HEK293 (cell line): ENCODE results near the gene PPP4C.

Source experiments
- AEBP2 ChIP-seq: fragments of 450-650 bp; formaldehyde crosslinking; IDR thresholded peaks from 2 replicates; pipeline ENCODE4 v1.5.1; 2016; ENCODE audit warnings: missing biosample characterization, missing genetic modification characterization, borderline replicate concordance
- CTCF ChIP-seq: fragments of 450-650 bp; formaldehyde crosslinking; IDR thresholded peaks from 2 replicates; pipeline ENCODE4 v1.5.1; 2016; ENCODE audit warnings: missing biosample characterization, missing genetic modification characterization
- ELK4 ChIP-seq: IDR thresholded peaks from 2 replicates; pipeline ENCODE4 v1.6.1; 2011; ENCODE audit warnings: mild to moderate bottlenecking, low read depth, low read length, borderline replicate concordance
- GFI1B ChIP-seq: fragments of 450-650 bp; formaldehyde crosslinking; IDR thresholded peaks from 2 replicates; pipeline ENCODE4 v1.5.1; 2016; ENCODE audit warnings: missing biosample characterization, missing genetic modification characterization
- GLI2 ChIP-seq: fragments of 450-650 bp; formaldehyde crosslinking; IDR thresholded peaks from 2 replicates; pipeline ENCODE4; 2017; ENCODE audit warnings: missing biosample characterization, missing genetic modification characterization, low read depth, borderline replicate concordance
- GLIS2 ChIP-seq: fragments of 450-650 bp; formaldehyde crosslinking; IDR thresholded peaks from 2 replicates; pipeline ENCODE4 v1.5.1; 2016; ENCODE audit warnings: missing biosample characterization, missing genetic modification characterization
- SP3 ChIP-seq: fragments of 450-650 bp; formaldehyde crosslinking; IDR thresholded peaks from 2 replicates; pipeline ENCODE4 v1.5.1; 2016; ENCODE audit warnings: missing biosample characterization, missing genetic modification characterization
- TRIM28 ChIP-seq: IDR thresholded peaks from 2 replicates; pipeline ENCODE4 v1.6.1; 2011; ENCODE audit warnings: low read length, control low read depth, borderline replicate concordance
- WT1 ChIP-seq: fragments of 450-650 bp; formaldehyde crosslinking; IDR thresholded peaks from 2 replicates; pipeline ENCODE4 v1.5.1; 2016; ENCODE audit warnings: missing biosample characterization, missing genetic modification characterization
- YY1 ChIP-seq: fragments of 450-650 bp; formaldehyde crosslinking; IDR thresholded peaks from 2 replicates; pipeline ENCODE4 v1.5.1; 2018; ENCODE audit warnings: missing biosample characterization, missing genetic modification characterization
- YY2 ChIP-seq: fragments of 450-650 bp; formaldehyde crosslinking; IDR thresholded peaks from 2 replicates; pipeline ENCODE4 v1.5.1; 2016; ENCODE audit warnings: missing biosample characterization, missing genetic modification characterization
- ZBTB21 ChIP-seq: fragments of 450-650 bp; formaldehyde crosslinking; IDR thresholded peaks from 2 replicates; pipeline ENCODE4 v1.5.1; 2017; ENCODE audit warnings: missing biosample characterization, missing genetic modification characterization
- ZBTB49 ChIP-seq: fragments of 450-650 bp; formaldehyde crosslinking; IDR thresholded peaks from 2 replicates; pipeline ENCODE4 v1.5.1; 2016; ENCODE audit warnings: missing biosample characterization, missing genetic modification characterization, low read depth
- ZFP37 ChIP-seq: fragments of 450-650 bp; formaldehyde crosslinking; IDR thresholded peaks from 2 replicates; pipeline ENCODE4 v1.5.1; 2016; ENCODE audit warnings: missing biosample characterization, missing genetic modification characterization
- ZFP69B ChIP-seq: fragments of 450-650 bp; formaldehyde crosslinking; IDR thresholded peaks from 2 replicates; pipeline ENCODE4 v1.5.1; 2016; ENCODE audit warnings: missing biosample characterization, missing genetic modification characterization
- ZNF221 ChIP-seq: fragments of 450-650 bp; formaldehyde crosslinking; IDR thresholded peaks from 2 replicates; pipeline ENCODE4 v1.5.1; 2017; ENCODE audit warnings: missing biosample characterization, missing genetic modification characterization, borderline replicate concordance
- ZNF223 ChIP-seq: fragments of 450-650 bp; formaldehyde crosslinking; IDR thresholded peaks from 2 replicates; pipeline ENCODE4 v1.5.1; 2016; ENCODE audit warnings: missing biosample characterization, missing genetic modification characterization
- ZNF239 ChIP-seq: fragments of 450-650 bp; formaldehyde crosslinking; IDR thresholded peaks from 2 replicates; pipeline ENCODE4 v1.5.1; 2016; ENCODE audit warnings: missing biosample characterization, missing genetic modification characterization
- ZNF266 ChIP-seq: fragments of 450-650 bp; formaldehyde crosslinking; IDR thresholded peaks from 2 replicates; pipeline ENCODE4 v1.5.1; 2016; ENCODE audit warnings: missing biosample characterization, missing genetic modification characterization, low read depth
- ZNF335 ChIP-seq: fragments of 450-650 bp; formaldehyde crosslinking; conservative IDR thresholded peaks from 2 replicates; pipeline ENCODE4 v1.5.1; 2016; ENCODE audit warnings: missing biosample characterization, missing genetic modification characterization
- ZNF354C ChIP-seq: fragments of 450-650 bp; formaldehyde crosslinking; IDR thresholded peaks from 2 replicates; pipeline ENCODE4 v1.5.1; 2016; ENCODE audit warnings: missing biosample characterization, missing genetic modification characterization, low read depth, borderline replicate concordance
- ZNF366 ChIP-seq: fragments of 450-650 bp; formaldehyde crosslinking; conservative IDR thresholded peaks from 2 replicates; pipeline ENCODE4 v1.5.1; 2016; ENCODE audit warnings: missing biosample characterization, missing genetic modification characterization
- ZNF416 ChIP-seq: fragments of 450-650 bp; formaldehyde crosslinking; IDR thresholded peaks from 2 replicates; pipeline ENCODE4 v1.5.1; 2016; ENCODE audit warnings: missing biosample characterization, missing genetic modification characterization
- ZNF426 ChIP-seq: fragments of 450-650 bp; formaldehyde crosslinking; IDR thresholded peaks from 2 replicates; pipeline ENCODE4 v1.5.1; 2017; ENCODE audit warnings: missing biosample characterization, missing genetic modification characterization, mild to moderate bottlenecking, inconsistent platforms, moderate library complexity
- ZNF510 ChIP-seq: fragments of 450-650 bp; formaldehyde crosslinking; IDR thresholded peaks from 2 replicates; pipeline ENCODE4 v1.5.1; 2018; ENCODE audit warnings: mild to moderate bottlenecking, missing genetic modification characterization, missing biosample characterization; ENCODE audit not compliant: insufficient replicate concordance
- ZNF521 ChIP-seq: fragments of 450-650 bp; formaldehyde crosslinking; IDR thresholded peaks from 2 replicates; pipeline ENCODE4 v1.5.1; 2017; ENCODE audit warnings: missing biosample characterization, mild to moderate bottlenecking, missing genetic modification characterization
- ZNF544 ChIP-seq: fragments of 450-650 bp; formaldehyde crosslinking; IDR thresholded peaks from 2 replicates; pipeline ENCODE4 v1.5.0; 2017; ENCODE audit warnings: missing biosample characterization, missing genetic modification characterization
- ZNF580 ChIP-seq: fragments of 450-650 bp; formaldehyde crosslinking; IDR thresholded peaks from 2 replicates; pipeline ENCODE4 v1.5.1; 2016; ENCODE audit warnings: missing biosample characterization, missing genetic modification characterization
- ZNF585B ChIP-seq: fragments of 450-650 bp; formaldehyde crosslinking; IDR thresholded peaks from 2 replicates; pipeline ENCODE4 v1.5.1; 2016; ENCODE audit warnings: missing biosample characterization, missing genetic modification characterization
- ZNF600 ChIP-seq: fragments of 450-650 bp; formaldehyde crosslinking; IDR thresholded peaks from 2 replicates; pipeline ENCODE4 v1.5.1; 2016; ENCODE audit warnings: missing biosample characterization, missing genetic modification characterization
- ZNF610 ChIP-seq: fragments of 450-650 bp; formaldehyde crosslinking; IDR thresholded peaks from 2 replicates; pipeline ENCODE4 v1.5.1; 2016; ENCODE audit warnings: missing biosample characterization, missing genetic modification characterization, borderline replicate concordance
- ZNF785 ChIP-seq: fragments of 450-650 bp; formaldehyde crosslinking; IDR thresholded peaks from 2 replicates; pipeline ENCODE4 v1.5.1; 2016; ENCODE audit warnings: missing biosample characterization, missing genetic modification characterization
- ZNF843 ChIP-seq: fragments of 450-650 bp; formaldehyde crosslinking; IDR thresholded peaks from 2 replicates; pipeline ENCODE4 v1.5.1; 2016; ENCODE audit warnings: missing biosample characterization, missing genetic modification characterization
- ZSCAN23 ChIP-seq: fragments of 450-650 bp; formaldehyde crosslinking; IDR thresholded peaks from 2 replicates; pipeline ENCODE4 v1.5.1; 2016; ENCODE audit warnings: missing biosample characterization, missing genetic modification characterization
- ZSCAN30 ChIP-seq: fragments of 450-650 bp; IDR thresholded peaks from 2 replicates; pipeline ENCODE4 v1.5.1; 2018; ENCODE audit warnings: missing biosample characterization, mild to moderate bottlenecking, missing genetic modification characterization, moderate library complexity

Gene PPP4C

GRCh38 chr16:30052671-30053372 lies 23.0 kb upstream of the PPP4C start (continued):
- TF ChIP-seq ELK4 (no peak), ZNF521 (tag by site-specific recombination) (no peak), GLI2 (tag by site-specific recombination) (no peak; the same call in 1 of the 2 replicates), WT1 (peak; percentile 84), ZNF843 (peak; percentile 80), ZNF223 (tag by site-specific recombination) (peak; percentile 86), ZNF354C (tag by site-specific recombination) (peak; percentile 99), ZSCAN30 (tag by site-specific recombination) (no peak; the same call in none of the 2 replicates), ZSCAN23 (tag by site-specific recombination) (peak; percentile 89), ZNF600 (tag by site-specific recombination) (peak; percentile 74; the same call in 1 of the 2 replicates), ZNF785 (peak; percentile 58; the same call in 1 of the 2 replicates), AEBP2 (tag by site-specific recombination) (peak; percentile 98), ZNF239 (tag by site-specific recombination) (no peak), YY2 (tag by site-specific recombination) (no peak), TRIM28 (no peak), ZNF544 (tag by site-specific recombination) (no peak), CTCF (tag by site-specific recombination) (peak; percentile 38; the same call in 1 of the 2 replicates), ZBTB21 (tag by site-specific recombination) (peak; percentile 77; the same call in 1 of the 2 replicates), ZFP37 (tag by site-specific recombination) (peak; percentile 83), GLIS2 (tag by site-specific recombination) (0 out of 2 replicates have a peak, but pooled peaks have one; percentile 21), YY1 (tag by site-specific recombination) (peak; percentile 59; the same call in 1 of the 2 replicates), ZBTB49 (tag by site-specific recombination) (no peak), ZNF221 (tag by site-specific recombination) (no peak), ZNF610 (tag by site-specific recombination) (peak; percentile 88), ZNF426 (tag by site-specific recombination) (peak; percentile 100), ZNF580 (peak; percentile 87; the same call in 1 of the 2 replicates), GFI1B (tag by site-specific recombination) (peak; percentile 76), ZNF510 (tag by site-specific recombination) (no peak), SP3 (tag by site-specific recombination) (peak; percentile 90), ZNF585B (0 out of 2 replicates have a peak, but pooled peaks have one; percentile 6), ZNF335 (peak; percentile 68), ZNF416 (tag by site-specific recombination) (no peak), ZNF366 (tag by site-specific recombination) (peak; percentile 68), ZNF266 (tag by site-specific recombination) (peak; percentile 98), ZFP69B (tag by site-specific recombination) (peak; percentile 79)
